ENCODE data around the gene BEAN1.

Gene BEAN1

GRCh38 chr16:66471264-66471663, 44.2 kb downstream of the BEAN1 start:
- FAIRE-seq = no peak

DNA sequence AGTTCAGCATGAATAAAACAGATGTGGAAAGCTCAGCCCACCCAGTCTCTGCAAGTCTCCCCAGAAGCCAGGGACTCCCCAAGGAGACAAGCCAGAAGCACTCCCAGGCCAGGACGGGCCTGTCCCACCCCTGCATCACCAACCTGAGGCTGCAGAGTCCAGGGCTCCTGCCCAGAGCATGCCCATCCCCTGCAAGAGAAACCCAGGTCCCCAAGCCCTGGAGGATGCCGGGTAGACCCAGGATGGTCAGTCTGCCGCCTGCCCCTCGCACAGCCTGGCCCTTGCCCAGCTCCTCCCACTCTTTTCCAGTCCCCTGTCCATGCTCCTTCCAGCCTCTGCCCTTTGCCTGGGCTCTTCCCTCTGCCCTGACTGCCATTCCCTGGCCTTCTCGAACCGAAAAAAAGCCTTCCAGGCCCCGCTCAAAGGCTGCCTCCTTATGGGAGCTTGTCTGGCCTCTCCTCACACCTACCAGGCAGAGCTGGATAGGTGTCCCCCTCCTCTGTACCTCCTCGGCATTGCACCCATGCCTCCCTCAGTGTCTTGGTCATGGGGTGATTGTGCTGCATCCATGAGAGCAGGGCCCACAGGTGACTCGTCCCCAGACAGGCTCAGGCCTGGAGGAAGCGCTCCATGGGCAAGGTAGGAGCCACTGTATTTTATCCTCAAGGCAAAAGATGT, 44.8 kb downstream of the BEAN1 start:
- no peak for FAIRE-seq

GRCh38 chr16:66473051-66473571, 46.0 kb downstream of the BEAN1 start:
- no peak for FAIRE-seq

- FAIRE-seq = no peak
Measured at GRCh38 chr16:66473654-66474519, 46.8 kb downstream of the BEAN1 start.

GRCh38 chr16:66474750-66475199, 47.7 kb downstream of the BEAN1 start:
- no peak for FAIRE-seq

- FAIRE-seq = no peak
Measured at GRCh38 chr16:66475232-66475631, 48.1 kb downstream of the BEAN1 start.

DNA sequence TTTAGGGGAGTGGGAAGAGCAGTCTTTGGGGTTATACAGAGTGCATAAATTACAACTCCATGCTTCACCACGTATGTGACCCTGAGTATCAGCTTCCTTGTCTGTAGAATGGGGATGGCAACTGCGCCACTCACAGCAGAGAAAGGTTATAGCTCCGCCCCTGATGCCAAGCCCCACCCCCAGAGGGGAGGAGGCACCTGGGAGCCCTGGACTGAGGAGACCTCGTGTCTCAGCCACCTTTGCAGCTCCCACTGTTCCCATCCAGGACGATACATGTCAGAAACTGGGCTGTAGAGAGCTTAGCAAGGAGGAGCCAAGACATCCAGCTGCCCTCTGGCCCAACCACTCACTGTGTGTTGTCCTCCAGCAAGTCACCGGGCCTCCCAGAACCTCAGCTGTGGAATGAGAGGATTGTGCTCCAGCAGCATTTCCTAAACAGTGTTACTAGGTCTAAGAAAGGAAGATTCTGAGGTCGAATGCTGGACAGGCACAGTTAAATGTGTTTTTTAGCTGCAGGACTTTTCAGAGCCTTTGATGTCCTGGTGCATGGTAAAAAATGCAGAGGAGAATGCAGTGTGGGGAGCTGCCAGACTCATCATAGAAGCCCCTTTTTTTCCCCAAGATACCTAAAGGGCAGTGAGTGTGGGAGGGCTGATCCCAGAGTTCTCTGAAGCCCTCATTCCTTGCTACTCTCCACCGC, 49.4 kb downstream of the BEAN1 start:
- FAIRE-seq = no peak

- no peak for FAIRE-seq
Measured at GRCh38 chr16:66477028-66477515, 50.0 kb downstream of the BEAN1 start.

DNA sequence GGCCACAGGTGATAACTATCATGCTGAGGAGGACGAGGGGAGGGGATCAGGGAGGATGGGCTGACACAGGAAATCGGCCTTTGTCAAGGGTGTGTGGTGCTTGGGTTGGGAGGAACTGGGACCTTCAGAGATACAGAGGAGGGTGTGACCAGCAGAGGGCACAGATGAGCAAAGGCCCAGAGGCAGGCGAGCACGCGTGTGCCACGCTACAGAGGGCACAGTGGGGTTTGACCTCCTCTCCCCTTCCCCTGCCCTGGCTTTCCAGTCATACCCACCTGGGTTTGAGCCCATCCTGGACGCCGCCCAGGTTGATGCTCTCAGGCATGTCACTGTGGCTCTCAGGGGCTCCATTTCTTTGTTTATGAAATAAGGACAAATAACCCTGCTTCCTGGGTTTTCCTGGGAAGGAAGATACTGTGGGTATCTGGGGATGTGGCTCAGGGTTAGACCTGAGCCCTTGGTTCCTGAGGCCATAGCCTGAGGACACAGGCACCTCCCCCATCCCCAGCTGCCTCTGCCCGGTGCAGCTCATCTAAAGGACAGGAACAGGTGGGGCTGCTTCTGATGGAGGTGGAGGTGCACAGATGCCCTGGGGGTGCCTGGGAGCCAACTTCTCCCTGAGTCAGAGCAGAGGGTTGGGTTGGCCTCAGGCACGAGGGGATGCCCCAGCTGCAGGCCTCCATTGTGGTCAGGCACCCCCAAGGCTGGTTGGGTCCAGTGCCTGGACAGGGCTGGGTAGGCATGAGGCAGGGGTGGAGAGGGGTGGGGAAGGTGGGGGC, 51.8 kb downstream of the BEAN1 start:
- no peak for FAIRE-seq

GRCh38 chr16:66479661-66480264, 52.7 kb downstream of the BEAN1 start:
- no peak for FAIRE-seq

GRCh38 chr16:66480265-66481080, 53.4 kb downstream of the BEAN1 start:
- FAIRE-seq = no peak

DNA sequence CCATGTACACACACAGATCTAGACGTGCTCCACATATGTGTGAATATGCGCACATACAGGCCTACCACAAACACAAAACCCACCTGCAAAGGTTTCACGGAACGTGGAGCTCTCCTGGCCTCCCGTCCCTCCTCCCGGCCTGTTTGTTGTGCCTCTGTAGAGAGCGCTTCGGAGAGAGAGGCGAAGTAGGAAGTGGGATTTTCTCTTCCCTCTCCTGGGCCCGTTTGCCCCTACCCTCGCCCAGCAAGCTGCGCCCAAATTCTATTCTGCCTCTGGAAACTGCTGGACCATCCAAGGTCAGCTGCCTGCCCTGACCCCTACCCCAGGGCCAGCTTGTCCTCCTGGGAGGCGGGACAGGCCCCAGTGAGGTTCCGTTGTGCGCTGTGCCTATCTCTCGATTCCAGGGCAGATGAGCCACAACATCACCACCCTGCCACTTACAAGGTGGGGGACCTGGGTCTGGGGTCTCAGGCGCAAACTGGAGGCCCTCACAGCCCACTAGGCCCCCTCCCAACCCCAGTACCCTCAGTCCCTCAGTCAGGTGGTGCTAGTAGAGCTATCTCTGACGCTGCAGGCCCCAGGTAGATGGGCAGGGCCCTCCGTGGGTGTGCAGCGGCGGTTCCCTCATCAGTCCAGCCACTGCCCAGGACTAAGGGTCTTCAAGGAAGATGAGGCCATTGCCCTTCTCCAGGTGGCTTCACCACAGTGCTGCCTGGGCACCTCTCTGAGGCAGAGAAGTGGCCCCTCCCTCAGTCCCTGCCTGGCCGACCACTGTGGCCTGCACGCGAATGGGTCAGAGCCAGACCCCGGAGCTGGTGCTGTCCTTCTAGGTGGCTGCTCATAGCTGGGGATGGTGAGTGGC, 54.2 kb downstream of the BEAN1 start:
- FAIRE-seq = no peak

- FAIRE-seq = no peak
Measured at GRCh38 chr16:66481943-66482390, 54.9 kb downstream of the BEAN1 start.

DNA sequence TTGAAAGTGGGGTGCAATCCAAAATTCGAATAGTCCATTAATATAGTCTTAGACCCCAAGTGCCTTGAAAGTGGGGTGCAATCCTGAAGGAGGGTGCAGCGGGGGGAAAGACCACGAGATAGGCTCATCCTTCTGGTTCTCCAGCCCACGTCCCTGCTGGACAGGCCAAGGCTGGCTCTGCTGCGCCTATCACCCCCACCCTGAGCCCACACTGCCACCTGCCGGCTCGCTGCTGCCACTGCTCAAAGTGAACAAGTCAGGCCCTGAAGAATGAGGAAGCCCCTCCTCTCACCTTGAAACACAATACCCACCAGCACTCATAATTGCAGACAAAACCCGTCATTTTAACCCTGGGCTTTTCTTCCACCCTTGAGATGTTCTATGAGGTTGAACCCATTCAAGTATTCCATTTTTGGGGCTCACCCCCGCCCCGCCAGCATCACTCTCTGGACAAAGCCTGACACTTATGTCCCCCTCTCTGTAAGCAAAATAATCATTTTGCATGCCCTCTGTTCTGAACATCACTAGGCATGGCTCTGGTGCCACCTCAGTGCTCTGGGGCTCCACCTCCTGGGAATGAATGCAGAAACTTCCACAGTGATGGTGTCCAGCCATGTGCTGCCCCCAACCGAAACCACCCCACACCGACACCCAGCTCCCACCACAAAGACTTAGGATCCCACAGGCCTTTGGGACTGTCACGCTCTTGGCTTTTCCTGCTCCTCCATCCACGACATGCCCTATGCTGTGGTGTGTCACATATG, 56.8 kb downstream of the BEAN1 start:
- FAIRE-seq = no peak

GRCh38 chr16:66484453-66485213, 57.5 kb downstream of the BEAN1 start:
- no peak for FAIRE-seq

DNA sequence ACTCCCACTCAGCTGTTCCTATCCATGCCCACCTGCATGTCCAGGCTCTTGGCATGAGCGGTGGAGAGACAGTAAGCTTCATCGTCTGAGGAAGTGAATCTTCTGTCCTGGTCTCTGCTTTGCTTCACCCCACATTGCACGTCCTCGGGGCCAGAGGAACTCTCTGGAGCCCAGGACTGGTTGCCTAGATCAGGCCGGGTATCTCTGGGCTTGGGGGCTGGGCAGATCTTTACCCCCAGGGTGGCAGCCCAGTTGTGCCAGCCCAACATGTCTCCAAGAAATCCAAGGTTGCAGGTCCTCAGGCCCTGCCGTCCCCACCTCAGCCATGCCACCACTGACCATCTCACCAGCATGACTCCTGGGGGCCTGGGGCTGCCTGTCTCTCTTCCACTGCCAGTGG, 58.3 kb downstream of the BEAN1 start:
- no peak for FAIRE-seq

GRCh38 chr16:66486199-66486772, 59.2 kb downstream of the BEAN1 start:
- no peak for FAIRE-seq

All from colon (tissue), 2 donors.